HG02973 (cell line): Measurements from ENCODE around the gene ASIP.
"Not testable (repeated sequence)": the region's sequence is repeated elsewhere in the genome, so short reads cannot be mapped to it uniquely, and the experiment has no call there.

Source experiments
- ATAC-seq: cut with Tn5 transposase; IDR thresholded peaks from one replicate; pipeline ENCODE4 v1.9.1; 2021; ENCODE audit warnings: moderate library complexity; ENCODE audit not compliant: unreplicated experiment

ASIP gene, protein sequence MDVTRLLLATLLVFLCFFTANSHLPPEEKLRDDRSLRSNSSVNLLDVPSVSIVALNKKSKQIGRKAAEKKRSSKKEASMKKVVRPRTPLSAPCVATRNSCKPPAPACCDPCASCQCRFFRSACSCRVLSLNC

GRCh38 chr20:34240693-34241615 is at the start of gene ASIP:
ASIP (plus strand) TSS chr20:34241423; CDS start chr20:34260375, 18,952 bp downstream.
- ATAC-seq = no peak

- no peak for ATAC-seq
Measured at GRCh38 chr20:34193051-34193450, 48.2 kb upstream of the ASIP start.

DNA sequence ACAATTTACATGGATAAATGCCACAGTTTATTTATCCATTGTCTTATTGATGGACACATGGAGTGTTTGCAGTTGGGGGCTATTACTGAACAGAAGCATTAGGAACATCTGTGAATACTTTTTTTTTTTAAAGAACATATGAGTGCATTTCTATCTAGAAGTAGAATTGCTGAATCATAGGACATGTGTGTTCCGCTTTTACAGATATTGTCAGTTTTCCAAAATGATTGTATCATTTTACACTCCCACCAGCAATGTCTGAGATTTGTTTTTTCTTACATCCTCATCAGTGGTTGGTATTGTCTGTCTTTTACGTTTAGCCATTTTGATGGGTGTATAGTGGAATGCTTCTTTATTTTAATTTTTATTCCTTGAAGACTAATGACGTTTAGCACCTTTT is 42.0 kb upstream of the ASIP start:
- no peak for ATAC-seq

GRCh38 chr20:34200023-34200422 is 41.2 kb upstream of the ASIP start:
- no peak for ATAC-seq

- no peak for ATAC-seq
Measured at GRCh38 chr20:34201531-34201930, 39.7 kb upstream of the ASIP start.

- ATAC-seq = not testable (repeated sequence)
Measured at GRCh38 chr20:34205172-34205880, 35.9 kb upstream of the ASIP start.

DNA sequence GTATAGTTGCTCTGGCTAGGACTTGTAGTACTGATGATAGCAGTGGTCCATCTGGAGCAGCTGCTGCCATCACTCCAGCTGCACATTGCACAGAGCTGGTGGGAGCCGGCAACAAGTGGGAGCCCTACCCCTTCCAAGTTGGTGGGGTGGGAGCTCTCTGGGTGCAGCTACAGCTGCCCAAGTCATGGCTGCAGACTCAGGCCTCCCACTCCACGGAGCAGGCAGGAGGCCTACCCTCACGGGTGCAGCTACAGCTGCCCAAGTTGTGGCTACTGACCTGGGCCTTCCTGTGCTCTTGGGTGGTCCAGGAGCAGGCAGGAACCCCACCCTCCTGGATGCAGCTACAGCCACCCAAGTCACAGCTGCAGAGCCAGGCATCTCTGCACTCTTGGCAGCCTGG is 32.1 kb upstream of the ASIP start:
- no peak for ATAC-seq

GRCh38 chr20:34210271-34210670 is 31.0 kb upstream of the ASIP start:
- ATAC-seq = no peak

DNA sequence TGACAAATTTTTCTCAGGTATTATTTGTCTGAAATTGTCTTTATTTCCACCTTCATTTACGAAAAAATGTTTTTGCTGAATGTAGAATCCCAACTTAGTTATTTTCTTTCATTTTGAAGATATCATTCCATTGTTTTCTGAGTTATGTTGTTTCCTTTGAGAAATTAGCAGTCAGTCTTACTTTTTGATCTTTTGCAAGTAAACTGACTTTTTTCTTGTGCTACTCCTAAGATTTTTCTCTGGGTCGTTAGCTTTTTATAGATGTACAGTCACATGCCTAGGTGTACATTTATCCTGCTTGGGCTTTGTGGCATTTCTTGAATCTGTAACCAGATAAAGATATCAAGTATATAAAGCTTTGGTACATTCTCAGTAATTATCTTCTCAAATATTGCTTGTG is 29.6 kb upstream of the ASIP start:
- ATAC-seq = no peak

- no peak for ATAC-seq
Measured at GRCh38 chr20:34213213-34213612, 28.0 kb upstream of the ASIP start.

DNA sequence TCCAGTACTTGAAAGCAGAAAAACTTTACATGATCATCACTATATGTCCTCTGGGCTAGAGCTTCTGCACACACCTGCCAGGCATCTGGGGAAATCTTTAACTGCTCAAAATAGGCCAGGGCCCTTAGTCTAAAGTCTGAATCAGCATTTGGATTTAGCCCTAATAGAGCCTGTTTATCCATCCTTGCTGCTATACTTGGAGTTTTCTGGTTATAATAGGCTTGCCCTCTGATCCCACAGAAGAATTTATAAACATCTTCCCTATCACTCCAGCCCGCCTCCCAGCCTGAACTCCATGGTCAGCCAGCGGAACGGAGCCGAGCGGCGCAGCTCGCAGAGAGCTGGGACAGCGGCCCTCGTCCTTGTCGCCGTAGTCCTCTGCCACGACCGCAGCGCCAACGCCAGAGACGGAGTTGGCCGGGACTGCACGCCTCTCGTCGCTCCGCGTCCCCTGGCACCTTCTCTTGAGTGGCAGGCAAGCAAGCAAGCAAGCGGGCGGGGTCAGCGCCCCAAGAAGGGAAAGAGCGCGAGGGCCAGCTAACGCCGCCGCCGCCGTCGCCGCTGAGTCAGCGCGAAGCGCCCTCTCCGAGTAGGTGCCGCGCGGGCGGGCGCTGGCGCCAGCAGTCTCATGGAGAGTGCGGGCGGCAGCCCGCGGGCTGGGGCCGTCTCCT is 25.4 kb upstream of the ASIP start:
- ATAC-seq = no peak

GRCh38 chr20:34216382-34216742 is 24.9 kb upstream of the ASIP start:
- no peak for ATAC-seq

GRCh38 chr20:34220561-34220960 is 20.7 kb upstream of the ASIP start:
- ATAC-seq = no peak

- ATAC-seq = no peak
Measured at GRCh38 chr20:34222208-34222607, 19.0 kb upstream of the ASIP start.

DNA sequence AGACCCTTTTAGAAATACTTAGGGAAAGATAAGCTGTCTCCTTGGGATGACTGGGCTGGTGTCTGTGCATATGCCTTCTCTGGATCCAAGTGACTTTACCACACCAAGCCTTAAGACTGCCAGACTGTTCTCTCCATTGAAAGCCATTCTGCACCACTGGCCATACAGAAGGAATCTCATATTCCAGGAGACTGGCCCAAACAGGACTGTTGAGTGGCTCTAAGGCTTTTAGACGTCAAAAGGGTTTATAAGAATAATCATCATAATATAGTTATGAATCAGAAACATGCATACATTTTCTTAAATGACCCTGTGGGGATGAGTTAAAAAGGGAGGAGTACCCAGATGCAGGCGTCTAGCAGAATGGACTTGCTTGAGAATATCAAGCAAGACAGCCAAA is 17.0 kb upstream of the ASIP start:
- ATAC-seq = not testable (repeated sequence)

DNA sequence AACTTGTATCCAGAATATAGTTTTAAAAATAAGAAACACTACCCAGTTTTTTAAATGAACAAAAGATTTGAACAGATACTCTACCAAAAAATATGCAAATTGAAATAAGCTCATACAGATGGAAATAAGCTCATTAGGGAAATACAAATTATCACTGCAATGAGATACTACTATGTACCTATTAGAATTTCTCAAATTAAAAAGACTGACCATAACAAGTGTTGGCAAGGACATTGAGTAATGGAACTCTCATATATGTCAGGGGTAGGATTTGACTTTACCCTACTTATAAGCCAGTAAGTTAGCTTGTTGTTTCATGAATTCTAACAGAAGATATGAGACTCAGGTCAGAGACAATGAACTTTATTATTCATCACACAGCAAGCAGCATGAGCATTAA is 9.6 kb upstream of the ASIP start:
- no peak for ATAC-seq

GRCh38 chr20:34232494-34233087 is 8.6 kb upstream of the ASIP start:
- ATAC-seq = no peak

DNA sequence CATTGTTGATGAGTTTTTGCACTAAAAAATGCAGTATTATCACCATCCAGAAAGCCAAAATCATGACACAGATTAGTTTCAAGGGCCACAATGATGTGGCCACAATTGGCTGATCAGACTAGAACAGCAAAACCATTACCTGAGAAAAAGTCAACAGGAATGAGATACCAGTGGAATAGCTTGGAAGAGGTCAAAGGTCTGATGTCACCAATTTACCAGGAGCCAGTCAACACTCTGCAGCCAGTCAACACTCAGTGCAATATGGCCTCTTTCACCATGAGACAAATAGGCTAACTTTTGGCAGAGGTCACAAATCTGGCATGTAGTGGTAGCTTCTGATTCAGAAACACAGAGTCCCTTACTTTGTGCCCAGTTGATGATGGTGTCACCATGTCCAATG is 7.5 kb upstream of the ASIP start:
- ATAC-seq = no peak

DNA sequence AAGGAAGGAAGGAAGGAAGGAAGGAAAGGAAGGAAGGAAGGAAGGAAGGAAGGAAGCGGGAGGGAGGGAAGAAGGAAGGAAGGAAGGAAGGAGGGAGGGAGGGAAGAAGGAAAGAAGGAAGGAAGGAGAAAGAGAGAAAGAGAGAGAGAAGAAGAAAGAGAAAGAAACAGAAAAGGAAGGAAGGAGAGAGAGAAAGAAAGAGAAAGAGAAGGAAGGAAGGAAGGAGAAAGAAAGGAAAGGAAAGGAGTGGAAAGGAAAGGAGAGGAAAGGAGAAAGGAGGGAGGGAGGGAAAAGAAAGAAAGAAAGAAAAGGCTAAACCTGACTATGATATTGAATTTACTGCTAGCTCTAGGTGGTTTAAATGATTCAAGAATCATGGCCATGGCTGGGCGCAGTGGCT is 5.3 kb upstream of the ASIP start:
- ATAC-seq = no peak

DNA sequence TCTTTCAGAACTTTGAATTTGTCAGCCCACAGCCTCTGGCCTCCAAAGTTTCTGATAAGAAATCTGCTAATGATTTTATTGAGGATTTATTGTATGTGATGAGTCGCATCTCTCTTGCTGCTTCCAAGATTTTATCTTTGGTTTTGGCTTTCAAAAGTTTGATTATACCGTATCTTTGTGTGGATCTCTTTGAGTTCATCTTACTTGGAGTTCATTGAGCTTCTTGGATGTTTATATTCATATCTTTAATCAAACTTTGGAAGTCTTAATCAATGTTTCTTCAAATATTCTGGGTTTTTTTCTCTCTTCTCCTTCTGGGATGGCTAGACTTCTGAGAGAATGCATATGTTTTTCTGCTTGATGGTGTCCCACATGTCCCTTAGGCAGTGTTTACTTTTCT is 3.3 kb upstream of the ASIP start:
- no peak for ATAC-seq

GRCh38 chr20:34240121-34240520 is 1.1 kb upstream of the ASIP start:
- ATAC-seq = no peak
